Muscle of back (tissue), 11 donors: ENCODE measurements around the gene STK17B. TPM values are rescaled to one million over a fixed set of nuclear protein-coding genes. Genes with fewer than 3 reads are reported as not detected.
"Not testable (repeated sequence)": the region's sequence is repeated elsewhere in the genome, so short reads cannot be mapped to it uniquely, and the experiment has no call there.

Experiments
- DNase-seq, 3 donors: peaks; one replicate each; pipeline versions ENCODE4 v3.0.0 to v3.0.0-alpha.2; 2013
- polyA plus RNA-seq, 10 donors: library from polyadenylated mRNA; unstranded; fragments of 120-200 nt; gene quantifications; one replicate each; pipeline ENCODE4 v1.2.1, GENCODE V29; 2013; ENCODE audit not compliant: insufficient read length in 10 of 10

The STK17B gene
- polyA plus RNA-seq, 10 donors, result 5.1 to 17.0 (median 6.9) TPM

DNA sequence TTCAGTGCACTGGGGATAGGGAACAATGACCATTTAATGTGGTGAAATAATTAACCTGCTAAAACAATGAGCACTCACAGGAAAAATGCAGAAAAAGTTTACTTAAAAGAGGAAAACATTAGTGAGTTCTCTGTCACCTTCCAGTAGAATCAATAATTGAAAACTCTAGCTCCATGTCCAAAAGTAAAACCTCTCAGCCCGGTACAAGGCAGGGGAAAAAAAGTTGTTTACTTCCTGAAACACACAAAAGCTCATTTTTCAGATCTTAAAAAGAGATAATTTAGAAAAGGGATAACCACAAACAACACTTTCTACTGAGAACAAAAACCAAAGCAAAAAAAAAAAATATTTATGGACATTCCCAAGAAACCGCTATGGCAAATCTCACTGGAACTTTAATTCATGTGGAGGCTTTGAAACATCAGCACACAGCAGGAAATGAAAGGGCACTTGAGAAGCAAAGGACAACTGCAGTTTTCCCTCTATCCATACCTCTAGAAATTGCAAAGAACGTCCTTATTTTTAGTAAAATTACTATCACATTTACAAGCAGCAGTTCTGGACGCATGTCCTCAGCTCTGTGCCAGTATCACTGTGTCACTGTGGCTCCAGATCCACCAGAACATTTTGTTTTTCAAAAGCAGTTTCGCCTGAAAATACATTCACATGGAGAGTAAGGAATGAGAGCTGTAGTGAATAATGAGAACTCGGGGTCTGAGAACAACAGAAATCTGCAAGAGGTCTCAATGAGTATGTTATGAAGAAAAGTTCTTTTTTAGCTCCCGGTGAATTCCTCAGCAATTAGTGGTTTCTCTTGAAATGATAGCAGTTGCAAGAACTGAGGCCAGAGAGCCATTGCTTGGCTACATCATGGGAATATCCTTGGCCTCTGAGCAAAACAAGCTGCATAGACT is 58.1 kb downstream of the STK17B start:
- DNase-seq, result peak in 2 of 3 donors; percentile 53 to 54

GRCh38 chr2:196112418-196113034 is 58.9 kb downstream of the STK17B start:
- peak in 1 of 3 donors; percentile 92 for DNase-seq

GRCh38 chr2:196108604-196109003 is 62.8 kb downstream of the STK17B start:
- DNase-seq, result no peak

- no peak for DNase-seq
These were observed 65.4 kb downstream of the STK17B start for GRCh38 chr2:196105951-196106350.

GRCh38 chr2:196104066-196104465 is 67.3 kb downstream of the STK17B start:
- DNase-seq, result no peak

GRCh38 chr2:196103626-196104025 is 67.8 kb downstream of the STK17B start:
- no peak for DNase-seq

DNA sequence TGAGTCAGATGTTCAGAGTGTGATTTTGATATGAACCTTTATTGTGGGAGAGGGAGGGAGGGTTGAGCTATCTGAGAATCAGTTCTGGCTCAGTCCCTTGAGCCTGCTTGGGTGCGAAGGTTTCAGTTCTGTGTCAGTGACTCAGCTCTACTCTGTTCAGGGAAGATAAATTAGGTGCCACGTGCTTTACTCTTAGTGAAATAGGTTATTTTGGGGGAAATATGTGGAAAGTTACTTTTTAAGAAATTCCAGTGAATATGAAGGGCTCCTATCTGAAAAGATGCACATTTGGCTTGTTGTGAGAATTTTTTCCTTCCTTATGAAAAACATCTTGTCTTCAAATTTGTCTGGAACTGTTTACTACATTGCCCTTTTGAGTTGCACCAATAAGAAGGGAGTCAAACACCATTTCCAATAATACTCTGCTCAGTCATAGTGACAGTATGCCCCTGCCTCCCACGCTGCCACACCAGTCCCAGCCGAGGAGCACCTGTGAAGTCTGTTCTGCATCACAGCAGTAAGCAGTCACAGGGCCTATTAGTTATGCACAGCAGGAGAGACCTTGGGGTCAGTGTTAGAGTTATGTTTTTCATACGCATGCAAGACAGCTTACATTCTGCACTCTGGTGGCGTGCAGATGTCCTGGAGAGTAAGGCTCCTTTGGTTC is 69.9 kb downstream of the STK17B start:
- DNase-seq, result no peak

GRCh38 chr2:196099916-196100315 is 71.5 kb downstream of the STK17B start:
- no peak for DNase-seq

GRCh38 chr2:196097864-196098660 is 73.3 kb downstream of the STK17B start:
- no peak for DNase-seq

- no peak for DNase-seq
These were observed 74.2 kb downstream of the STK17B start for GRCh38 chr2:196096982-196097745.

- DNase-seq, result no peak
These were observed 75.1 kb downstream of the STK17B start for GRCh38 chr2:196096264-196096663.

DNA sequence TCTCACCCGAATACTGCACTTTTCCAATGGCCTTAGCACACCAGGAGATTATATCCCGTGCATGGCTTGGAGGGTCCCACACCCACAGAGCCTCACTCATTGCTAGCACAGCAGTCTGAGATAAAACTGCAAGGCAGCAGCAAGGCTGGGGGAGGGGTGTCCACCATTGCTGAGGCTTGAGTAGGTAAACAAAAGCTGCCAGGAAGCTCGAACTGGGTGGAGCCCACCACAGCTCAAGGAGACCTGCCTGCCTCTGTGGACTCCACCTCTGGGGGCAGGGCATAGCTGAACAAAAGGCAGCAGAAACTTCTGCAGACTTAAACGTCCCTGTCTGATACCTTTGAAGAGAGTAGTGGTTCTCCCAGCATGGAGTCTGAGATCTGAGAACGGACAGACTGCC is 81.9 kb downstream of the STK17B start:
- not testable (repeated sequence) for DNase-seq

DNA sequence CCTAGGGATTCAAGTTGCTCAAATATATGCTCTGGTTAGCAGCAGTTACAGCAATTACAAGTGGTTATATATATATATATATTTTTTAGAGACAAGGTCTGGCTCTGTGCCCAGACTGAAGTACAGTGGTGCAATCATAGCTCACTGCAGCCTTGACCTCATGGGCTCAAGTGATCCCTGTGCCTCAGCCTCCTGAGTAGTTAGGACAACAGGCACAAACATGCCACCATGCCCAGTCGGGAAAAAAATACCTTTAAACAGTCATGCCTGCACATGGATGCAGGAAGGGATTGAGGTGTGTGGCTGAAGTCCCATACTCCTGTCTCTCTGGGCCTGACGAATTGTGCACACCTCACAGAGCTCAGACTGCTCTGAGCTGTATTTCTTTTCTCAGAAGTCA is 83.2 kb downstream of the STK17B start:
- DNase-seq, result no peak

DNA sequence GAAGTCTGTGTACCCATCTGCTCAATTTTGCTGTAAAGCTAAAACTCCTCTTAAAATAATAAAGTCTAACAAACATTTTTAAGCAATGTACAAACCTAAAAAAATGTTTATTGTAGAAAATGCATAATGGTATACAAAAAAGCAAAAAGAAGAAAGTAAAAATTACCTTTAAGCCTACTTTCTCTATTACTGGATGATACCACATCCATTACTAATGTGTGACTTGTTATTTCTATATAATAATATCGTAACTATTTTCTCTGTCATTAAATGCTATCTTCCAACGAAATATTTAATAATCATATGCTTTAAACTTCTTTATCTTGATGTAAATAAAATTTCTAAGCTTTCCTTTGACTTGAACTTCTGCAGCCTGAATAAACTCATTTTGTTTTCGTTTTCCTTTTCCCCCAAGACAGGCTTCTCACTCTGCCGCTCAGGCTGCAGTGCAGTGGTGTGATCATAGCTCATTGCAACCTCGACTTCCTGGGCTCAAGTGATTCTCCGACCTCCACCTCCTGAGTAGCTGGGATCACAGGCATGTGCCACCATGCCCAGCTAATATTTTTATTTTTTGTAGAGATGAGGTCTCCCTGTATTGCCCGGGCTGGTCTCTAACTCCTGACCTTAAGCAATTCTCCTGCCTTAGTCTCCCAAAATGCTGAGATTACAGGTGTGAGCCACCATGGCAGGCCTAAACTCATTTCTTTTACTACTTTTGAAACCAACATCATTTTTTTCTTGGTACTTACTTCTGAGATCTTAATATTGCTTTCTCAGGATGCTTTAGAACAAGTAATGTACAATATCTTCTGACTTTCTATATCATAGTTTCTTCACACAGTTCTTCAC is 84.6 kb downstream of the STK17B start:
- no peak for DNase-seq

- no peak for DNase-seq
These were observed 87.8 kb downstream of the STK17B start for GRCh38 chr2:196083601-196084000.

Other genes starting within 250 kb of the STK17B start
- gene DNAH7, start 102.7 kb downstream of the STK17B start, polyA plus RNA-seq, result under 1 TPM; 0.07 to 0.58 (median 0.32) TPM